Measurements from ENCODE around the gene FCRL1.

The FCRL1 gene

DNA sequence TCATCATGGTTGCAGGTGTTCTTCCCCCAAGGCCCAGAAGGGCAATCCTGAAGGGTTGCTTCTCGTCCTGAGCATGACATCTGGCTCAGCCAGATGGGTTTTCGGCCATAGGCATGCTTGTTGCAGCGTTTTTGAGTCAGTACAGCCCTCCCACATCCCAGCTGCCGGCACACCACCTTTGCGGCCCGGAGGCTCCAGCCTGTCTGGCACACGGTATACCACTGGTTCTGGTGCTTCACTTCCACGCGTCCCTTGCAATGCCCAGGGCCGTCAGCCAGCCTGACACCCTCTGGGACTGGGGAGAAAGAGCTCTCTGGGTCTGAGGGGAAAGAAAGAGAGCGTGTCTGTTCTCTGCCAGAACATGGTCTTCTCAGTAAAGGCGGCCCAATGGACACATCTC lies 14.5 kb upstream of the FCRL1 start:
- no peak overlapping the region for H3K27ac ChIP-seq (ENCODE audit: low read depth, low read length)
- no peaks in the 10 kb centered on the region for H3K9me3 ChIP-seq (ENCODE audit: control insufficient read depth in 1 of 2, low read length in 2 of 2)
- no peaks in the 10 kb centered on the region for H3K36me3 ChIP-seq (ENCODE audit: control insufficient read depth in 1 of 2, insufficient read depth in 2 of 2, low read length in 2 of 2)
- H3K9ac ChIP-seq (ENCODE audit: low read depth in 1 of 2, low read length in 2 of 2) = no peak overlapping the region
- no peaks in the 10 kb centered on the region for H3K27me3 ChIP-seq (ENCODE audit: control insufficient read depth in 1 of 2, insufficient read depth in 2 of 2, low read length in 2 of 2)
- H3K4me3 ChIP-seq (ENCODE audit: low read depth in 1 of 2, low read length in 2 of 2) = no peak overlapping the region
- H3K4me1 ChIP-seq (ENCODE audit: control insufficient read depth in 1 of 2, insufficient read depth in 2 of 2, low read length in 2 of 2) = peaks cover 0 to 3% of the 10 kb centered on the region in 2 donors

DNA sequence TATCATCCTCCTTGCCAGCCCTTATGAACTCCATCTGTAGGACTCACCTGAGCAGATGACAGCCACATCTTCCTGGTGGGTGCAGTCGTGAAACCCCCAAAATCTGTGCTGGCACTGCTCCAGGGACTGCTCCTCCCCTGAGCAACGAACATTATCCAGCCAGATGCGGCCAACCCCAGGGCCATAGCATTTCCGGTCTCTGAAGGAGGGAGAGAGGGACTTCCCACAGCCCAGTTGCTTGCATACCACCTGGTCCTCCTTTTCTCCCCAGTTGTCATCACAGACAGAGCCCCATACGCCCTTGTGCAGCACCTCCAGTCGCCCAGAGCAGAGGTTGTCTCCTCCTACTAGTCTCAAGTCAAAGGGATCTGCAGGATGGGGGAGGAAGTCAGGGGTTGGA lies 13.2 kb upstream of the FCRL1 start:
- no peak overlapping the region for H3K4me3 ChIP-seq (ENCODE audit: low read depth in 1 of 2, low read length in 2 of 2)
- no peaks in the 10 kb centered on the region for H3K9me3 ChIP-seq (ENCODE audit: control insufficient read depth in 1 of 2, low read length in 2 of 2)
- H3K4me1 ChIP-seq (ENCODE audit: control insufficient read depth in 1 of 2, insufficient read depth in 2 of 2, low read length in 2 of 2) = peaks cover 0 to 3% of the 10 kb centered on the region in 2 donors
- no peaks in the 10 kb centered on the region for H3K27me3 ChIP-seq (ENCODE audit: control insufficient read depth in 1 of 2, insufficient read depth in 2 of 2, low read length in 2 of 2)
- no peak overlapping the region for H3K9ac ChIP-seq (ENCODE audit: low read depth in 1 of 2, low read length in 2 of 2)
- H3K27ac ChIP-seq (ENCODE audit: low read depth, low read length) = no peak overlapping the region
- no peaks in the 10 kb centered on the region for H3K36me3 ChIP-seq (ENCODE audit: control insufficient read depth in 1 of 2, insufficient read depth in 2 of 2, low read length in 2 of 2)

DNA sequence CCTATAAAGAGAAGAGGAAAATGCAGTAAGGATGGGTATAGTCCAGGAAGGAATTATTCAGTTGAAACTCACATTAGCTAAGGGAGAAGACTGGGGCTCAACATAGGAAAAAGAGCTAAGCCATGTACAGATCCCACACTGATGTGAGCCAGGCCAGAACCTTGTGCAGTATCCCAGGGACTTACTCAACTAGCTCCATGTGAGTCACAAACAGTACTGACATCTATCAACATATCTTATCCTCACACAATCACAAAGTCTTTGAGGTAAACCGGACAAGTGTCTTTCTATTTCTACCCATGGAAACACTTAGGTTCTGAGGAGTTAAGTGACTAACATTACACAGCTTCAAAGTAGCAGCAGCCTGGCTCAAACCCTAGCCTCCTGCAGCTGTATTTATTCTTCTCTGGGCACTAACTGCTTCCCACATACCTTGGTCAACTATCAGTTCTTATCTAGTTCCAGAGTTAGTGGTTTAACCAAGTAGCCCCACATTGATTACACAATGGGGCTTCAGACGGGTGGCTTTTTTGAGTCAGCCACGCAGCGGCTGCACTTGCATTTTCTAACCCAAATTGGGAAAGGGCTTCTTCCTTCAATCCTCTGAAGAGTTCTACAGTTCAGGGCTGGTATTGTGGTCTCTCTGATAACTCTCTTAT lies 12.2 kb upstream of the FCRL1 start:
- no peak overlapping the region for H3K4me3 ChIP-seq (ENCODE audit: low read depth in 1 of 2, low read length in 2 of 2)
- H3K27me3 ChIP-seq (ENCODE audit: control insufficient read depth in 1 of 2, insufficient read depth in 2 of 2, low read length in 2 of 2) = no peaks in the 10 kb centered on the region
- no peak overlapping the region for H3K9ac ChIP-seq (ENCODE audit: low read depth in 1 of 2, low read length in 2 of 2)
- H3K9me3 ChIP-seq (ENCODE audit: control insufficient read depth in 1 of 2, low read length in 2 of 2) = no peaks in the 10 kb centered on the region
- H3K36me3 ChIP-seq (ENCODE audit: control insufficient read depth in 1 of 2, insufficient read depth in 2 of 2, low read length in 2 of 2) = no peaks in the 10 kb centered on the region
- H3K4me1 ChIP-seq (ENCODE audit: control insufficient read depth in 1 of 2, insufficient read depth in 2 of 2, low read length in 2 of 2) = peaks cover 0 to 3% of the 10 kb centered on the region in 2 donors
- H3K27ac ChIP-seq (ENCODE audit: low read depth, low read length) = no peak overlapping the region

DNA sequence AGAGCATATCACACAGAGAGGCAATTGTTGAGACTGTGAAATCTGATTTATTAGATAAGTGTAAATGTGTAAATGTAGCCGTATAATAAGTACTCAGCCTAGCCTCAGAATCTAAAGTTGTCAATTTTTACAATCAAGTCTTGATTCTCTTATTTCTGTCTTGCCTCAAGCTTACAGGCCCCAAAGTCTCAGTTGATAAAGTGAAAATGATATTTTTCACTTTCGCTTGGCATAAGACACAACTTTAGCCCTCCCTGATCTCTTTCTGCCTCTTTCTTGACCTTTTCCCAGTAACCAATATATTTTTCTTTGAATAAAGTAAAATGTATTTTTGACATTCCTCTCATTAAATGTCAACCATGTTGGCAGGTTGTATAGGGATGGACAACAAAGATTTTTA lies 11.0 kb upstream of the FCRL1 start:
- Histone ChIP-seq H3K4me3 (ENCODE audit: low read depth in 1 of 2, low read length in 2 of 2) (no peak overlapping the region), H3K27ac (ENCODE audit: low read depth, low read length) (no peak overlapping the region), H3K9me3 (ENCODE audit: control insufficient read depth in 1 of 2, low read length in 2 of 2) (no peaks in the 10 kb centered on the region), H3K36me3 (ENCODE audit: control insufficient read depth in 1 of 2, insufficient read depth in 2 of 2, low read length in 2 of 2) (no peaks in the 10 kb centered on the region), H3K9ac (ENCODE audit: low read depth in 1 of 2, low read length in 2 of 2) (no peak overlapping the region), H3K27me3 (ENCODE audit: control insufficient read depth in 1 of 2, insufficient read depth in 2 of 2, low read length in 2 of 2) (no peaks in the 10 kb centered on the region), H3K4me1 (ENCODE audit: control insufficient read depth in 1 of 2, insufficient read depth in 2 of 2, low read length in 2 of 2) (peaks cover 0 to 3% of the 10 kb centered on the region in 2 donors)

DNA sequence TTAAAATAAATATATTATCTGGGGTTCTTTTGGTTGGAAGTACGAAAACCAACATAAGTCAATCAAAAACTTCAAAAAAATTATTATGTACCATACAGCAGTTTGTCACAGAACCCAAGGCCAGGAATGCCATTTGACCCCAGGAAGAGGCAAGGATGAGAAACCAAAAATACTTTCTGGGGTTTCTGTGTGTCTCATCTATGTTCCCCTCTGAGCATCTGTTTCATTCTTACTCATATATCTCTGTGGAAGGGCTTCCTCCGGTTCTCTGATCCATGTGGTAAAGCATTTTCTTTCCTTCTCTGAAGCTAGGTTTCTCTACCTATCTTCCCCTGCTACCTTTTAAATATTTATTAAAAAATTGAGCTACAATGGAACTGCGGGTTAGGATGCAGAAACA lies 9.8 kb upstream of the FCRL1 start:
- no peak overlapping the region for H3K9ac ChIP-seq (ENCODE audit: low read depth in 1 of 2, low read length in 2 of 2)
- H3K4me1 ChIP-seq (ENCODE audit: control insufficient read depth in 1 of 2, insufficient read depth in 2 of 2, low read length in 2 of 2) = peaks cover 0 to 3% of the 10 kb centered on the region in 2 donors
- H3K4me3 ChIP-seq (ENCODE audit: low read depth in 1 of 2, low read length in 2 of 2) = no peak overlapping the region
- no peaks in the 10 kb centered on the region for H3K27me3 ChIP-seq (ENCODE audit: control insufficient read depth in 1 of 2, insufficient read depth in 2 of 2, low read length in 2 of 2)
- no peaks in the 10 kb centered on the region for H3K36me3 ChIP-seq (ENCODE audit: control insufficient read depth in 1 of 2, insufficient read depth in 2 of 2, low read length in 2 of 2)
- no peaks in the 10 kb centered on the region for H3K9me3 ChIP-seq (ENCODE audit: control insufficient read depth in 1 of 2, low read length in 2 of 2)
- H3K27ac ChIP-seq (ENCODE audit: low read depth, low read length) = no peak overlapping the region

DNA sequence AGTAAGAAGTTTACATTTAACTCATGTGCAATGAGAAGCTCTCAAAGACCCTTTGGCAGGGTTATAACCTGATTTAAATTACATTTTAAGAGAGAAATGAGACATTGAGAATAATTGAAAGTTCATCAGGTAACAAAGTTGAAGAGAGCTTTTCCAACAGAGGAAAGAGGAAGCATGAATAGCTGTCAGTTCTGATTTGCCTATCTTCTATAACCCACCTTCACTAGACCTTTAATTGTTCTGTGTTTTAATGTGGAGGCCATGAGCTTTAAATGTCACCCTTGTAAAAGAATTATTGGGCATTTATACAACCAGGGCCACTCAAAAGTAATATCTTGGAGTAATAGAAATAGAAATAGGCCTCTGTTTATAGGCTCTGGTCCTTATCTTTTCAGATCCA lies 9.3 kb upstream of the FCRL1 start:
- no peak overlapping the region for H3K4me3 ChIP-seq (ENCODE audit: low read depth in 1 of 2, low read length in 2 of 2)
- H3K27ac ChIP-seq (ENCODE audit: low read depth, low read length) = no peak overlapping the region
- no peaks in the 10 kb centered on the region for H3K36me3 ChIP-seq (ENCODE audit: control insufficient read depth in 1 of 2, insufficient read depth in 2 of 2, low read length in 2 of 2)
- H3K9ac ChIP-seq (ENCODE audit: low read depth in 1 of 2, low read length in 2 of 2) = no peak overlapping the region
- no peaks in the 10 kb centered on the region for H3K9me3 ChIP-seq (ENCODE audit: control insufficient read depth in 1 of 2, low read length in 2 of 2)
- H3K27me3 ChIP-seq (ENCODE audit: control insufficient read depth in 1 of 2, insufficient read depth in 2 of 2, low read length in 2 of 2) = no peaks in the 10 kb centered on the region
- peaks cover 0 to 3% of the 10 kb centered on the region in 2 donors for H3K4me1 ChIP-seq (ENCODE audit: control insufficient read depth in 1 of 2, insufficient read depth in 2 of 2, low read length in 2 of 2)

DNA sequence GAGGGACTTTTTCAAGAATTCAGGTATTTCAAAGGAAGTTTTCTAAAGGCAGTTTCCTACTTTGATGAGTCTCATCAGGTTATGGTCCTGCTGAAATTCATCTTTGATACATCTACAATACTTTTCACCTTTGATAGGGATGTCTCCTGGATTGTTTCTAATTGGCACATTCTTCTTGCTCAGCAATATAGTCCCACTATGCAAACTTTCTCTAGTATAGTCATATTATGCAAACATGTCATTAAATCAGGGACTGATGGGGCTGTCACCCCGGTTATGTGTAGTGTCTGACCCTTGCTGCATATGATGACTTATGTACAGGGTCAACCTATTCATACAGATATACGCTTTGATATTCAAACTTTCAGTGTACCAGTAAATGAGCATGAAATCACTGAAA lies 379 bp upstream of the FCRL1 start:
- Histone ChIP-seq H3K4me3 (ENCODE audit: low read depth in 1 of 2, low read length in 2 of 2) (no peak overlapping the region), H3K9me3 (ENCODE audit: control insufficient read depth in 1 of 2, low read length in 2 of 2) (no peaks in the 10 kb centered on the region), H3K9ac (ENCODE audit: low read depth in 1 of 2, low read length in 2 of 2) (no peak overlapping the region), H3K4me1 (ENCODE audit: control insufficient read depth in 1 of 2, insufficient read depth in 2 of 2, low read length in 2 of 2) (no peaks in the 10 kb centered on the region), H3K27me3 (ENCODE audit: control insufficient read depth in 1 of 2, insufficient read depth in 2 of 2, low read length in 2 of 2) (no peaks in the 10 kb centered on the region), H3K36me3 (ENCODE audit: control insufficient read depth in 1 of 2, insufficient read depth in 2 of 2, low read length in 2 of 2) (no peaks in the 10 kb centered on the region), H3K27ac (ENCODE audit: low read depth, low read length) (no peak overlapping the region)

DNA sequence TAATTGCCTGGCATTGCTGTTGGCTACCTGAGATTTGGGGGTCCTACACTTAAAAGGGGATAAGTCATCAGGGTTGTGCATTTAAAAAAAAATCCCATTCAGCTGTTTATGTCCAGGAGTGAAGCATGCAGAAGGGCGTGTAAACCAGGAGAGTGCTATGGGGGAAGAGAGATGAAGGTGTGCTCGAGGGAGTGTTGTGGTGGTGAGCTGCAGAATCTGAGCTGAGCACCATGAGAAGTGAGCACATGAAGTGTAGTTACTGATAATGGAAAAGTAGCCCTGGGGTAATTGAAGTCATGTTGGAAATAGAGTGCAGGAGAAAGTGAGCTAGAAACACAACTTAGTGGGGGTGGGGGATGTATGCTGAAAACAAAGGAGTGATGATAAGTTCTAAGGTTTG lies 705 bp downstream of the FCRL1 start:
- Histone ChIP-seq H3K27ac (ENCODE audit: low read depth, low read length) (no peak overlapping the region), H3K9ac (ENCODE audit: low read depth in 1 of 2, low read length in 2 of 2) (no peak overlapping the region), H3K4me1 (ENCODE audit: control insufficient read depth in 1 of 2, insufficient read depth in 2 of 2, low read length in 2 of 2) (no peaks in the 10 kb centered on the region), H3K4me3 (ENCODE audit: low read depth in 1 of 2, low read length in 2 of 2) (no peak overlapping the region), H3K36me3 (ENCODE audit: control insufficient read depth in 1 of 2, insufficient read depth in 2 of 2, low read length in 2 of 2) (no peaks in the 10 kb centered on the region), H3K27me3 (ENCODE audit: control insufficient read depth in 1 of 2, insufficient read depth in 2 of 2, low read length in 2 of 2) (no peaks in the 10 kb centered on the region), H3K9me3 (ENCODE audit: control insufficient read depth in 1 of 2, low read length in 2 of 2) (no peaks in the 10 kb centered on the region)

DNA sequence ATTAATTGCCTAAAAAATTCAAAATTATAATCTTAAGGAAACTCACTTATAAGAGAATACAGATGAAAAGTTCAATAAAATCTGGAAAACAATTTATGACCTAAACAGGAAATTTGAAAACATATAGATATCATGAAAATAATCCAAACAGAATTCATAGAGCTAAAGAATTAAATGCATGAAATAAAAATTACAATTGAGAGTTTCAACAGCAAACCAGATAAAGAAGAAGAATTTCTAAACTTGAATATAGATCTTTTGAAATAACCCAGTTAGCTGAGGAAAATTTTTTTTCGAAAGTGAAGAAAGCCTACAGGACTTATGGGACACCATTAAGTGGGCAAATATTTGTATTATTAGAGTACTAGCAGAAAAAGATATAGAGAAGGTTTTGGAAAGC lies 6.7 kb downstream of the FCRL1 start:
- Histone ChIP-seq H3K27ac (ENCODE audit: low read depth, low read length) (no peak overlapping the region), H3K27me3 (ENCODE audit: control insufficient read depth in 1 of 2, insufficient read depth in 2 of 2, low read length in 2 of 2) (no peaks in the 10 kb centered on the region), H3K4me3 (ENCODE audit: low read depth in 1 of 2, low read length in 2 of 2) (no peak overlapping the region), H3K36me3 (ENCODE audit: control insufficient read depth in 1 of 2, insufficient read depth in 2 of 2, low read length in 2 of 2) (no peaks in the 10 kb centered on the region), H3K9ac (ENCODE audit: low read depth in 1 of 2, low read length in 2 of 2) (no peak overlapping the region), H3K9me3 (ENCODE audit: control insufficient read depth in 1 of 2, low read length in 2 of 2) (peaks cover 5 to 6% of the 10 kb centered on the region in 2 donors), H3K4me1 (ENCODE audit: control insufficient read depth in 1 of 2, insufficient read depth in 2 of 2, low read length in 2 of 2) (no peaks in the 10 kb centered on the region)

DNA sequence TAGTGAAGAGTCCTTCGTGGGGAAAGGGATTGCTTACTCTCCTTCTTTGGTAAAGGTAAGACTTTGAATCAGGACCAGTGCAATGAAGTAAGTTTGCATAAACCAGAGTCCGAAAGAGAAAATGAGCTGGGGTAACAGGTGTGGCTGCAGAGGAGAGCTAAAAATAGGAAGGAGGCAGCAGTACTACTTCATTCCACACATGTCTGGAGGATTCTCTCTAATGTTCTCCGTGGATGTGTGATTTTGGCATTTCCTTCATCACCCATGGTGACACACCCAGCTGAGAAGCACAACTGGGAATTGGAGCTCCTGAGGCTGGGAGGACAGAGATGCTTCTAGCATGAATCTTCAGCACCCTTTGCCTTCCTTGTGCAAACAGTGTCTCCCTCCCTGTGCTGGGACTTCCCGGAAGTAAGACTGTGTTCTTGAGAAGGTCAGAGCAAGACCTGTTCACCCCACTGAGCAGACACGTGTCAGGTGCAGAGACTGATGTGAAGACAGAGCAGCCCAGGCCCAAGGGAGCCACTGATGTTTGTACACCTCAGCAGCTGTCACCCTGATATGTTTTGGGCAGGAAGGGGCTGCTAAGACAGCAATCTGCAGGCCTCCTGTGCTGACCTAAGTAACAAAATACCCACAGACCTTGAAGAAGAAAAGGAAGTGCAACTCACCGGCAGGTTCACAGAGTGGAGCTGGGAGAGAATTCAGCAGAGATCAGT lies 13.3 kb downstream of the FCRL1 start:
- Histone ChIP-seq H3K4me3 (ENCODE audit: low read depth in 1 of 2, low read length in 2 of 2) (no peak overlapping the region), H3K9me3 (ENCODE audit: control insufficient read depth in 1 of 2, low read length in 2 of 2) (no peaks in the 10 kb centered on the region), H3K36me3 (ENCODE audit: control insufficient read depth in 1 of 2, insufficient read depth in 2 of 2, low read length in 2 of 2) (no peaks in the 10 kb centered on the region), H3K4me1 (ENCODE audit: control insufficient read depth in 1 of 2, insufficient read depth in 2 of 2, low read length in 2 of 2) (no peaks in the 10 kb centered on the region), H3K9ac (ENCODE audit: low read depth in 1 of 2, low read length in 2 of 2) (no peak overlapping the region), H3K27ac (ENCODE audit: low read depth, low read length) (no peak overlapping the region), H3K27me3 (ENCODE audit: control insufficient read depth in 1 of 2, insufficient read depth in 2 of 2, low read length in 2 of 2) (no peaks in the 10 kb centered on the region)

All from duodenal mucosa (tissue), 2 donors.